Measurements from ENCODE around the gene PHTF2.
"Not testable (repeated sequence)": the region's sequence is repeated elsewhere in the genome, so short reads cannot be mapped to it uniquely, and the experiment has no call there.

PHTF2 gene

GRCh38 chr7:77944183-77945182, 145.9 kb downstream of the PHTF2 start:
- no peak for DNase-seq

- DNase-seq = no peak
Measured at GRCh38 chr7:77950548-77950947, 152.0 kb downstream of the PHTF2 start.

- DNase-seq = no peak
Measured at GRCh38 chr7:77954773-77955555, 156.4 kb downstream of the PHTF2 start.

GRCh38 chr7:77958436-77958835, 159.9 kb downstream of the PHTF2 start:
- no peak for DNase-seq

GRCh38 chr7:77959080-77959479, 160.5 kb downstream of the PHTF2 start:
- no peak for DNase-seq

GRCh38 chr7:77960336-77960735, 161.8 kb downstream of the PHTF2 start:
- no peak for DNase-seq

GRCh38 chr7:77967429-77967828, 168.9 kb downstream of the PHTF2 start:
- no peak for DNase-seq

GRCh38 chr7:77971726-77972125, 173.2 kb downstream of the PHTF2 start:
- no peak for DNase-seq

GRCh38 chr7:77975672-77976480, 177.3 kb downstream of the PHTF2 start:
- DNase-seq = no peak

GRCh38 chr7:77979219-77979618, 180.6 kb downstream of the PHTF2 start:
- DNase-seq = no peak

GRCh38 chr7:77980087-77980713, 181.6 kb downstream of the PHTF2 start:
- DNase-seq = no peak

- peak; percentile 17 for DNase-seq
Measured at GRCh38 chr7:77982926-77983550, 184.5 kb downstream of the PHTF2 start.

GRCh38 chr7:77983973-77984372, 185.4 kb downstream of the PHTF2 start:
- DNase-seq = no peak

GRCh38 chr7:77985232-77985973, 186.8 kb downstream of the PHTF2 start:
- no peak for DNase-seq

- no peak for DNase-seq
Measured at GRCh38 chr7:77985974-77986339, 187.4 kb downstream of the PHTF2 start.

- no peak for DNase-seq
Measured at GRCh38 chr7:77989981-77990566, 191.5 kb downstream of the PHTF2 start.

- no peak for DNase-seq
Measured at GRCh38 chr7:77991656-77992055, 193.1 kb downstream of the PHTF2 start.

- DNase-seq = no peak
Measured at GRCh38 chr7:77993838-77994237, 195.3 kb downstream of the PHTF2 start.

- no peak for DNase-seq
Measured at GRCh38 chr7:77995717-77996116, 197.1 kb downstream of the PHTF2 start.

- DNase-seq = not testable (repeated sequence)
Measured at GRCh38 chr7:77999168-77999567, 200.6 kb downstream of the PHTF2 start.

- no peak for DNase-seq
Measured at GRCh38 chr7:78002021-78002420, 203.4 kb downstream of the PHTF2 start.
